Neuronal stem cell (in vitro differentiated cells): ENCODE measurements around the gene TGFBR2.

Experiments used
- DNase-seq: peaks from one replicate; pipeline ENCODE4 v3.0.0-alpha.2; 2013; ENCODE audit warnings: low spot score
- H2AFZ ChIP-seq: one replicate; pipeline ENCODE4 v1.6.1; 2013; ENCODE audit warnings: mild to moderate bottlenecking, low read length, inconsistent platforms
- H2AK5ac ChIP-seq: 2 replicates; pipeline ENCODE4 v1.6.1; 2013; ENCODE audit warnings: low read depth, mild to moderate bottlenecking, inconsistent platforms, low read length, moderate library complexity, mixed read lengths
- H2BK120ac ChIP-seq: 2 replicates; pipeline ENCODE4 v1.6.1; 2013; ENCODE audit warnings: low read depth, mild to moderate bottlenecking, inconsistent platforms, low read length, moderate library complexity, mixed read lengths
- H2BK12ac ChIP-seq: one replicate; pipeline ENCODE4 v1.6.1; 2013; ENCODE audit warnings: low read length, inconsistent platforms
- H2BK15ac ChIP-seq: 2 replicates; pipeline ENCODE4 v1.6.1; 2013; ENCODE audit warnings: mild to moderate bottlenecking, low read length, inconsistent platforms, mixed read lengths
- H2BK5ac ChIP-seq: one replicate; pipeline ENCODE4 v1.6.1; 2013; ENCODE audit warnings: inconsistent platforms, mild to moderate bottlenecking, low read length, moderate library complexity
- H3K14ac ChIP-seq: one replicate; pipeline ENCODE4 v1.6.1; 2013; ENCODE audit warnings: low read length, inconsistent platforms
- H3K18ac ChIP-seq: 2 replicates; pipeline ENCODE4 v1.6.1; 2013; ENCODE audit warnings: low read length, inconsistent platforms
- H3K23ac ChIP-seq: 2 replicates; pipeline ENCODE4 v1.6.1; 2013; ENCODE audit warnings: low read depth, mild to moderate bottlenecking, mixed read lengths, low read length, inconsistent platforms; ENCODE audit not compliant: poor library complexity
- H3K27ac ChIP-seq: replicated peaks from 3 replicates; pipeline ENCODE4 v1.5.1; 2013; ENCODE audit warnings: low read length, inconsistent platforms
- H3K27me3 ChIP-seq, 3 experiments: 2 replicates each; pipeline ENCODE4 v1.6.1; 2013; ENCODE audit warnings: low read length in 3 of 3, mild to moderate bottlenecking in 2 of 3, inconsistent platforms in 1 of 3, low read depth in 1 of 3, mixed read lengths in 1 of 3, moderate library complexity in 1 of 3; ENCODE audit not compliant: control insufficient read depth in 3 of 3, insufficient read depth in 3 of 3
- H3K36me3 ChIP-seq, 2 donors: replicated peaks in 1 of 2; 2 replicates each; pipeline ENCODE4 v1.6.1; 2013; ENCODE audit warnings: low read length in 2 of 2; ENCODE audit not compliant: control insufficient read depth in 2 of 2, insufficient read depth in 2 of 2
- H3K4ac ChIP-seq: 2 replicates; pipeline ENCODE4 v1.6.1; 2013; ENCODE audit warnings: inconsistent platforms, mild to moderate bottlenecking, low read length, moderate library complexity
- H3K4me1 ChIP-seq, 2 donors: 1 replicate in 1 of 2; 2 replicates in 1 of 2; pipeline ENCODE4 v1.6.1; 2013; ENCODE audit warnings: low read length in 2 of 2, low read depth in 1 of 2; ENCODE audit not compliant: control insufficient read depth in 2 of 2, insufficient read depth in 1 of 2
- H3K4me2 ChIP-seq: one replicate; pipeline ENCODE4 v1.6.1; 2013; ENCODE audit warnings: mild to moderate bottlenecking, low read length, inconsistent platforms; ENCODE audit not compliant: insufficient read depth, poor library complexity, severe bottlenecking
- H3K4me3 ChIP-seq, 2 donors: 2 replicates each; pipeline ENCODE4 v1.5.1; 2013; ENCODE audit warnings: low read length in 2 of 2, mild to moderate bottlenecking in 2 of 2, inconsistent platforms in 1 of 2, moderate library complexity in 1 of 2
- H3K79me1 ChIP-seq: one replicate; pipeline ENCODE4 v1.6.1; 2013; ENCODE audit warnings: low read depth, mild to moderate bottlenecking, inconsistent platforms, low read length, moderate library complexity
- H3K9ac ChIP-seq: one replicate; pipeline ENCODE4 v1.6.1; 2013; ENCODE audit warnings: mild to moderate bottlenecking, low read depth, low read length, inconsistent platforms; ENCODE audit not compliant: poor library complexity
- H3K9me3 ChIP-seq, 2 donors: replicated peaks in 1 of 2; 2 replicates each; pipeline versions ENCODE3 to v1.6.1; 2013; ENCODE audit warnings: low read length in 2 of 2, mild to moderate bottlenecking in 2 of 2, inconsistent platforms in 1 of 2, low read depth in 1 of 2, mixed read lengths in 1 of 2, moderate library complexity in 1 of 2; ENCODE audit not compliant: control insufficient read depth in 2 of 2, insufficient read depth in 1 of 2
- H4K8ac ChIP-seq: one replicate; pipeline ENCODE4 v1.6.1; 2013; ENCODE audit warnings: low read depth, mild to moderate bottlenecking, inconsistent platforms, low read length, moderate library complexity
- H4K91ac ChIP-seq: one replicate; pipeline ENCODE4 v1.6.1; 2013; ENCODE audit warnings: low read length, low read depth, mild to moderate bottlenecking, inconsistent platforms; ENCODE audit not compliant: poor library complexity
- WGBS, 2 donors: extraction: QIAGEN DNeasy Blood & Tissue Kit; methylation state at CpG; one replicate each; pipeline ENCODE4 v1.1.7; 2013; ENCODE audit warnings: missing lambda C conversion rate in 2 of 2, mixed read lengths in 1 of 2; ENCODE audit not compliant: insufficient read length in 2 of 2, insufficient replicate concordance in 1 of 2; ENCODE audit errors: extremely low coverage in 2 of 2; 5-methylcytosine and 5-hydroxymethylcytosine counted together

Gene TGFBR2

DNA sequence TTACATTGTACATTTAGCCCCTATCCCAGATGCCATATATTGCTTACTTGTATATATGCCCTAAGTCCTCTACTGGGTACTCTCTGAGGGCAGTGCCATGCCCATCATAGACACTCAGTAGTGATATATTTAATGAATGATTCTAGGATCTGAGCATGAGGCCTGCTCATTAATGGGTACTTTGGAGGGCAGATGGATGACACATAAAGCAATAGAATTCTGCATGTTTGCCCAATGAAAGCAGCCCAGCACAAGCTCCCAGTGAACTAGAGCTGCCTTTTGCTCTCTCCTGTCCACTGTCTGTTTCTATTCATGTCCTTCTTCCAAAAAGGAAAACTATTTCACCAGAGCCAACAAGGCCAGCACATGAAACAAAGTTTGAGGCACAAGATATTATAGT is 63.9 kb downstream of the TGFBR2 start:
- Histone ChIP-seq H2BK120ac (no peak overlapping the region), H3K27me3 (no peaks in the 10 kb centered on the region), H2AFZ (no peak overlapping the region), H3K18ac (no peak overlapping the region), H3K27ac (no peak overlapping the region), H3K23ac (no peak overlapping the region), H3K79me1 (no peaks in the 10 kb centered on the region), H4K91ac (no peak overlapping the region), H3K4me1 (peaks cover 4 to 22% of the 10 kb centered on the region in 2 donors), H4K8ac (no peak overlapping the region), H3K4ac (no peak overlapping the region), H3K9ac (no peak overlapping the region), H3K4me3 (no peak overlapping the region), H2BK5ac (no peak overlapping the region), H3K4me2 (no peak overlapping the region), H2BK12ac (no peak overlapping the region), H2BK15ac (no peak overlapping the region), H2AK5ac (no peak overlapping the region), H3K14ac (no peak overlapping the region), H3K9me3 (peaks cover 0 to 3% of the 10 kb centered on the region in 2 donors), H3K36me3 (peaks cover 10 to 66% of the 10 kb centered on the region in 2 donors)
- no peak for DNase-seq

DNA sequence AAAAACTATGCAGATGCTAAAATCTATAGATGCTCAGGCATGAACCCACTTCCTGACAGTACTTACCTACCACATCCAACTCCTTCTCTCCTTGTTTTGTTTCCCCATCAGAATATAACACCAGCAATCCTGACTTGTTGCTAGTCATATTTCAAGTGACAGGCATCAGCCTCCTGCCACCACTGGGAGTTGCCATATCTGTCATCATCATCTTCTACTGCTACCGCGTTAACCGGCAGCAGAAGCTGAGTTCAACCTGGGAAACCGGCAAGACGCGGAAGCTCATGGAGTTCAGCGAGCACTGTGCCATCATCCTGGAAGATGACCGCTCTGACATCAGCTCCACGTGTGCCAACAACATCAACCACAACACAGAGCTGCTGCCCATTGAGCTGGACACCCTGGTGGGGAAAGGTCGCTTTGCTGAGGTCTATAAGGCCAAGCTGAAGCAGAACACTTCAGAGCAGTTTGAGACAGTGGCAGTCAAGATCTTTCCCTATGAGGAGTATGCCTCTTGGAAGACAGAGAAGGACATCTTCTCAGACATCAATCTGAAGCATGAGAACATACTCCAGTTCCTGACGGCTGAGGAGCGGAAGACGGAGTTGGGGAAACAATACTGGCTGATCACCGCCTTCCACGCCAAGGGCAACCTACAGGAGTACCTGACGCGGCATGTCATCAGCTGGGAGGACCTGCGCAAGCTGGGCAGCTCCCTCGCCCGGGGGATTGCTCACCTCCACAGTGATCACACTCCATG is 65.3 kb downstream of the TGFBR2 start:
- H2BK15ac ChIP-seq, result no peak overlapping the region
- H3K9me3 ChIP-seq, result peaks cover 0 to 3% of the 10 kb centered on the region in 2 donors
- no peak overlapping the region for H3K4me3 ChIP-seq
- H3K23ac ChIP-seq, result no peak overlapping the region
- DNase-seq, result no peak
- H4K8ac ChIP-seq, result no peak overlapping the region
- H3K14ac ChIP-seq, result no peak overlapping the region
- no peaks in the 10 kb centered on the region for H3K27me3 ChIP-seq
- no peaks in the 10 kb centered on the region for H3K79me1 ChIP-seq
- H3K36me3 ChIP-seq, result peaks cover 10 to 76% of the 10 kb centered on the region in 2 donors
- H2BK5ac ChIP-seq, result no peak overlapping the region
- no peak overlapping the region for H3K4me2 ChIP-seq
- H3K4me1 ChIP-seq, result peaks cover 4 to 16% of the 10 kb centered on the region in 2 donors
- H2BK12ac ChIP-seq, result no peak overlapping the region
- no peak overlapping the region for H3K9ac ChIP-seq
- H2AK5ac ChIP-seq, result no peak overlapping the region
- no peak overlapping the region for H3K18ac ChIP-seq
- H3K27ac ChIP-seq, result no peak overlapping the region
- no peak overlapping the region for H4K91ac ChIP-seq
- no peak overlapping the region for H3K4ac ChIP-seq
- WGBS, 2 donors, result no CpG with 5 or more reads among the region's 20 CpGs
- H2BK120ac ChIP-seq, result no peak overlapping the region
- no peak overlapping the region for H2AFZ ChIP-seq

GRCh38 chr3:30672287-30672735 is 65.9 kb downstream of the TGFBR2 start:
- Histone ChIP-seq H2BK12ac (no peak overlapping the region), H2AK5ac (no peak overlapping the region), H3K23ac (no peak overlapping the region), H3K9me3 (peaks cover 0 to 4% of the 10 kb centered on the region in 2 donors), H3K4me2 (no peak overlapping the region), H3K79me1 (no peaks in the 10 kb centered on the region), H2BK15ac (no peak overlapping the region), H3K9ac (no peak overlapping the region), H3K4me1 (peaks cover 2 to 9% of the 10 kb centered on the region in 2 donors), H3K4me3 (no peak overlapping the region), H2BK5ac (no peak overlapping the region), H2BK120ac (no peak overlapping the region), H3K18ac (no peak overlapping the region), H3K4ac (no peak overlapping the region), H4K8ac (no peak overlapping the region), H3K27me3 (no peaks in the 10 kb centered on the region), H3K36me3 (peaks cover 10 to 82% of the 10 kb centered on the region in 2 donors), H3K27ac (no peak overlapping the region), H3K14ac (no peak overlapping the region), H4K91ac (no peak overlapping the region), H2AFZ (no peak overlapping the region)
- WGBS, 2 donors, result no CpG with 5 or more reads among the region's 4 CpGs
- no peak for DNase-seq

GRCh38 chr3:30672959-30673358 is 66.6 kb downstream of the TGFBR2 start:
- peaks cover 2 to 3% of the 10 kb centered on the region in 2 donors for H3K4me1 ChIP-seq
- whole genome bisulfite sequencing, 2 donors, result no CpG with 5 or more reads among the region's 4 CpGs

More at GRCh38 chr3:30672959-30673358, 66.6 kb downstream of the TGFBR2 start:
- H3K79me1 ChIP-seq, result no peaks in the 10 kb centered on the region
- no peak overlapping the region for H3K4me3 ChIP-seq
- peaks cover 0 to 5% of the 10 kb centered on the region in 2 donors for H3K9me3 ChIP-seq
- H3K36me3 ChIP-seq, result peaks cover 10 to 89% of the 10 kb centered on the region in 2 donors
- H3K9ac ChIP-seq, result no peak overlapping the region
- no peak overlapping the region for H3K27ac ChIP-seq
- no peak overlapping the region for H2BK12ac ChIP-seq
- H3K4ac ChIP-seq, result no peak overlapping the region
- DNase-seq, result no peak
- no peak overlapping the region for H2BK15ac ChIP-seq
- no peak overlapping the region for H3K14ac ChIP-seq
- no peak overlapping the region for H2BK120ac ChIP-seq
- no peak overlapping the region for H3K23ac ChIP-seq
- H4K91ac ChIP-seq, result no peak overlapping the region
- no peak overlapping the region for H2AFZ ChIP-seq
- H2AK5ac ChIP-seq, result no peak overlapping the region
- H3K27me3 ChIP-seq, result no peaks in the 10 kb centered on the region
- no peak overlapping the region for H2BK5ac ChIP-seq
- no peak overlapping the region for H3K18ac ChIP-seq
- no peak overlapping the region for H3K4me2 ChIP-seq
- no peak overlapping the region for H4K8ac ChIP-seq
